Heart left ventricle (tissue), 16 donors: ENCODE measurements around the gene CASKIN1. TPM values are rescaled to one million over a fixed set of nuclear protein-coding genes. Genes with fewer than 3 reads are reported as not detected.

Source experiments
- ATAC-seq, 4 donors: fragments of 200-7000 bp; cut with Tn5 transposase; one replicate each; pipeline ENCODE4 v1.9.1; 2020 to 2022; ENCODE audit warnings: moderate library complexity in 4 of 4, mild to moderate bottlenecking in 3 of 4, moderate number of reproducible peaks in 1 of 4
- DNase-seq, 5 donors: peaks; one replicate each; pipeline ENCODE4 v3.0.0-alpha.2; 2020
- H3K27ac ChIP-seq, 12 donors: fragments of 200-600 bp; sonication (generic) in 4 of 12; one replicate each; pipeline versions ENCODE4 v1.5.0 to v1.8.0; 2016 to 2022; ENCODE audit warnings: mild to moderate bottlenecking in 2 of 12
- H3K27me3 ChIP-seq, 9 donors: fragments of 200-600 bp; sonication (generic) in 2 of 9; one replicate each; pipeline versions ENCODE4 v1.5.1 to v1.8.0; 2016 to 2022; ENCODE audit warnings: mild to moderate bottlenecking in 3 of 9
- H3K36me3 ChIP-seq, 9 donors: fragments of 200-600 bp; sonication (generic) in 2 of 9; one replicate each; pipeline versions ENCODE4 v1.5.0 to v1.8.0; 2018 to 2022; ENCODE audit warnings: mild to moderate bottlenecking in 2 of 9
- H3K4me1 ChIP-seq, 12 donors: fragments of 200-600 bp; sonication (generic) in 4 of 12; one replicate each; pipeline versions ENCODE4 v1.5.0 to v1.8.0; 2016 to 2022; ENCODE audit warnings: mild to moderate bottlenecking in 3 of 12
- H3K4me3 ChIP-seq, 12 donors: fragments of 200-600 bp; sonication (generic) in 4 of 12; one replicate each; pipeline versions ENCODE4 v1.5.0 to v1.8.0; 2017 to 2022; ENCODE audit warnings: mild to moderate bottlenecking in 9 of 12, moderate library complexity in 4 of 12
- H3K9me3 ChIP-seq, 12 donors: fragments of 200-600 bp; sonication (generic) in 4 of 12; one replicate each; pipeline versions ENCODE4 v1.5.0 to v1.8.0; 2016 to 2022; ENCODE audit warnings: mild to moderate bottlenecking in 1 of 12
- CTCF ChIP-seq, 12 donors: fragments of 200-600 bp; sonication (generic) in 4 of 12; IDR thresholded peaks; one replicate each; pipeline versions ENCODE4 v1.5.0 to v1.8.0; 2018 to 2022; ENCODE audit warnings: antibody characterized with exemption in 12 of 12, mild to moderate bottlenecking in 5 of 12
- POLR2A ChIP-seq, 2 donors: fragments of 450-650 bp; IDR thresholded peaks; one replicate each; pipeline ENCODE4 v1.6.1; 2017; ENCODE audit warnings: antibody characterized with exemption in 2 of 2, mild to moderate bottlenecking in 2 of 2, moderate library complexity in 2 of 2
- WGBS, 4 donors: extraction: QIAGEN DNeasy Blood & Tissue Kit in 2 of 4; methylation state at CpG; one replicate each; pipeline versions ENCODE4 v1.1.5 to v1.1.7; 2013 to 2018; 5-methylcytosine and 5-hydroxymethylcytosine counted together
- intact Hi-C, 10 donors: fragments of 100-400 bp; cut with DNase I; formaldehyde crosslinking; loops; one replicate each; pipeline versions ENCODE4 v1.11.1 to v1.14.2; 2022
- polyA plus RNA-seq, 2 donors: library from polyadenylated mRNA; stranded (reverse); fragments of 200-250 nt; gene quantifications; one replicate each; pipeline ENCODE4 v1.2.3, GENCODE V29; 2013
- total RNA-seq, 9 donors: library from RNA; depleted of rRNA in 2 of 9; stranded (reverse); fragments of >200 nt in 2 of 9; fragmentation: NEBNext Ultra II Directional in 3 of 9; extraction: Animal tissue kit (Norgen Biotek cat#: 25700) in 3 of 9; gene quantifications; one replicate each; pipeline versions ENCODE4 v1.1.0 to v1.2.4, GENCODE V29; 2016 to 2023
- donor health status: ischemic (EF 13 %, LVEDD 7.1; RV severe dilation, severe dysfunction).
- donor health status: healthy with polysubstance abuse.
- donor health status: DM: no; HTN: yes; CAD: no.
- donor health status: DM: no; HTN: no; CAD: no.
- donor health status: ischemic (EF 25% LVEDD 6.9; RV normal size, moderate dysfunction).
- donor health status: ischemic (EF 25% LVEDD 5.7; RV mildly dilated, moderate dysfunction).
- donor health status: healthy.
- donor health status: DM: yes; HTN: yes; CAD: no.
- donor health status: ischemic (EF 35%, LVEDD 5.7; RV mildly dilated, moderate dysfunction).
- donor health status: nonischemic (EF 11% LVEDD 7.7; RV severe dilation, severe dysfunction).
- donor health status: DM: yes; HTN: yes; CAD: no.
- donor health status: PGD.
- donor health status: ischemic (EF 29% LVEDD 5.4; RV normal size, mild dysfunction).
- donor health status: nonischemic (EF 23%, LVEDD 6.1; RV moderate dilation, normal function).

The CASKIN1 gene
- total and polyA plus RNA-seq, 11 donors, result 0.37 to 7.0 (median 2.1) TPM

GRCh38 chr16:2166263-2167067 lies 29.9 kb downstream of the CASKIN1 start:
- DNase-seq (no peak), ATAC-seq (no peak)
- Histone ChIP-seq H3K27ac (no peak overlapping the region), H3K4me3 (no peak overlapping the region), H3K9me3 (no peaks in the 10 kb centered on the region), H3K36me3 (peaks cover 0 to 55% (median 14%) of the 10 kb centered on the region in 9 donors), H3K4me1 (peaks cover 0 to 9% (median under 1%) of the 10 kb centered on the region in 12 donors), H3K27me3 (no peaks in the 10 kb centered on the region)
- intact Hi-C loops, result loop anchor here in 1 of 10 donors (10.0 kb wide), 1 partner anchor 258 kb away; the partner anchor contains the start of gene CCNF
- 91 to 94% (median 93%) methylated on average over 16 to 17 of the region's 17 CpGs for WGBS, 4 donors
- TF ChIP-seq POLR2A (IDR thresholded peaks at IDR 0.05), result no peak
- TF ChIP-seq CTCF (IDR thresholded peaks at IDR 0.05), result no peak

- no peak for ATAC-seq
- TF ChIP-seq CTCF (IDR thresholded peaks at IDR 0.05), result no peak
- TF ChIP-seq POLR2A (IDR thresholded peaks at IDR 0.05), result no peak
- no peak overlapping the region for H3K4me3 ChIP-seq
- H3K27ac ChIP-seq, result no peak overlapping the region
- peaks cover 0 to 50% (median 14%) of the 10 kb centered on the region in 9 donors for H3K36me3 ChIP-seq
- H3K4me1 ChIP-seq, result peaks cover 0 to 13% (median 3%) of the 10 kb centered on the region in 12 donors
- no peaks in the 10 kb centered on the region for H3K9me3 ChIP-seq
- DNase-seq, result no peak
- intact Hi-C loops, result loop anchor here in 1 of 10 donors (10.0 kb wide), 1 partner anchor 259 kb away; the partner anchor contains the start of gene CCNF
- no peaks in the 10 kb centered on the region for H3K27me3 ChIP-seq
- WGBS, 4 donors, result 92 to 100% (median 95%) methylated on average over 6 to 12 of the region's 12 CpGs
These were observed 30.5 kb downstream of the CASKIN1 start for GRCh38 chr16:2165861-2166260.

GRCh38 chr16:2163211-2163881 lies 33.1 kb downstream of the CASKIN1 start:
- no peak for DNase-seq
- intact Hi-C loops, result loop anchor here in 2 of 10 donors (5.0 to 10.0 kb wide), 2 partner anchors 39 to 261 kb away; partner anchors contain the start of gene CCNF (in 1 of the 2)
- Histone ChIP-seq H3K4me3 (no peak overlapping the region), H3K9me3 (no peaks in the 10 kb centered on the region), H3K27ac (no peak overlapping the region), H3K36me3 (peaks cover 0 to 26% (median 12%) of the 10 kb centered on the region in 9 donors), H3K4me1 (peaks cover 0 to 32% (median 11%) of the 10 kb centered on the region in 12 donors), H3K27me3 (no peaks in the 10 kb centered on the region)
- no peak for ATAC-seq
- WGBS, 4 donors, result 93 to 100% (median 96%) methylated on average over 11 to 26 of the region's 26 CpGs
- TF ChIP-seq CTCF (IDR thresholded peaks at IDR 0.05) (no peak), POLR2A (IDR thresholded peaks at IDR 0.05) (no peak)

- 83 to 93% (median 91%) methylated on average over 6 to 13 of the region's 13 CpGs for WGBS, 4 donors
- peaks cover 0 to 39% (median 15%) of the 10 kb centered on the region in 12 donors for H3K4me1 ChIP-seq
- no peak for ATAC-seq
These were observed 33.7 kb downstream of the CASKIN1 start for GRCh38 chr16:2162676-2163118.

More at GRCh38 chr16:2162676-2163118, 33.7 kb downstream of the CASKIN1 start:
- Histone ChIP-seq H3K27ac (no peak overlapping the region), H3K9me3 (no peaks in the 10 kb centered on the region), H3K36me3 (peaks cover 0 to 20% (median 8%) of the 10 kb centered on the region in 9 donors), H3K4me3 (no peak overlapping the region), H3K27me3 (no peaks in the 10 kb centered on the region)
- no peak for DNase-seq
- intact Hi-C loops, result loop anchor here in 2 of 10 donors (5.0 to 10.0 kb wide), 2 partner anchors 40 to 262 kb away; partner anchors contain the start of gene CCNF (in 1 of the 2)
- no peak for TF ChIP-seq CTCF (IDR thresholded peaks at IDR 0.05)
- TF ChIP-seq POLR2A (IDR thresholded peaks at IDR 0.05), result no peak
